ENCODE data around the gene C6orf141. TPM values are rescaled to one million over a fixed set of nuclear protein-coding genes. Genes with fewer than 3 reads are reported as not detected.

C6orf141 gene
- total RNA-seq (2021; ENCODE audit: unreplicated experiment) (31.6 TPM), Bru-seq, nascent RNA (percentile 98 among the genes with signal in this experiment), BruChase-seq, experiment 1, labeled RNA remaining after a 6-hour chase (percentile 88 among the genes with signal in this experiment), BruChase-seq, experiment 2, labeled RNA remaining after a 2-hour chase (percentile 97 among the genes with signal in this experiment)
- polyA plus RNA-seq (2012) = 4.8 and 7.9 TPM in 2 replicates
- long read RNA-seq, transcript C6orf141-205 (2 exons, 650 nt) = major isoform, 5 of 45 reads
- long read RNA-seq, partial matches to known transcripts = 8 of 45 reads
- long read RNA-seq, other reads (novel, unspliced or antisense) = 30 of 45 reads

DNA sequence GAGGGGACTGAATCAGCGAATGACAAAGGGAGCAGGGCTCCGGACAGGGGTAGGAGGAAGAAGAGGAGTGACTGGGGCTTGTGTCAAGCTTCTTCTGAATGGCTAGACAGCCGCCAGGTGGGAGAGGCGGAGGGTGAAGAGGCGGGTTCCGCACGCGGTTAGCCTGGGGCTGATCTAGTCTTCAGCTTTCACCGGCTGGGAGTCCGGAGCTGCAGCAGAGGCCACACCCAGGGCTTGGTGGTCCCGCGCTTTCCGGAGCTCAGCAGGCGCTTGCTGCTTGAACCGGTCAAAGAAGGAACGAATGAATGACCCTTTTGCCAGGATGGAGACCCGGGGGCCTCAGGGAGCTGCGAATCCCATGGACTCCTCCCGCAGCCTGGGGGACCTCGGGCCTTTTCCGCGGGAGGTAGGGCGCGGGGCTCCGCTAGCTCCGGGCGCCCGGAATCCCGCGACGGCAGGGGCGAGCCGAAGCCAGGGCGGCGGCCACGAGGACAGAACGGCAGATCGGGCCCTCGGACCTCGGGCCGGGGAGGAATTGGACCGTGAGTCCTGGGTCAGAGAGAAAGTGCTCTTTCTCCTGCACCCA, at the start of gene C6orf141:
Gene C6orf141 (plus strand): TSS at position 177 of the 586 bp plus-strand sequence. CDS start 125 bp downstream, at position 302.
- H3K36me3 ChIP-seq (ENCODE audit: control insufficient read depth in 1 of 2, insufficient read depth in 2 of 2, low read length in 2 of 2) = no peaks in the 10 kb centered on the region
- BruUV-seq (replicated peaks) = no TSS peak
- ATAC-seq (peak; percentile 88), DNase-seq (ENCODE audit: low read depth, low spot score) (peak; percentile 70)
- intact Hi-C loops (cut with micrococcal nuclease) = loop anchor here (1.0 kb wide), 1 partner anchor 9 kb away; no protein-coding TSS in a partner anchor
- CTCF ChIA-PET = interaction anchor here (1.0 to 2.6 kb wide), 4 partner anchors 9 to 72 kb away, joined by 3 to 21 read pairs (median 4); no protein-coding TSS in a partner anchor
- no peaks in the 10 kb centered on the region for H3K9me3 ChIP-seq (ENCODE audit: control insufficient read depth in 1 of 2, insufficient read depth in 1 of 2, low read depth in 1 of 2, low read length in 2 of 2)
- H4K20me1 ChIP-seq (ENCODE audit: insufficient read depth) = no peaks in the 10 kb centered on the region
- peak within 1 kb of the TSS; percentile 82 for H3K9ac ChIP-seq (ENCODE audit: low read length)
- H3K27ac ChIP-seq (ENCODE audit: low read depth, low read length) = peak within 1 kb of the TSS; percentile 81
- H3K9me2 ChIP-seq (ENCODE audit: insufficient read depth) = no peaks in the 10 kb centered on the region
- peak within 1 kb of the TSS; percentile 98 for H3K4me2 ChIP-seq (ENCODE audit: low read length)
- no peaks in the 10 kb centered on the region for H3K27me3 ChIP-seq (ENCODE audit: insufficient read depth, low read length)
- peak within 1 kb of the TSS; percentile 75 for H3K4me3 ChIP-seq (replicated peaks in 1 of 2; ENCODE audit: low read depth in 1 of 2, low read length in 2 of 2)
- RAD21 ChIA-PET (ENCODE audit: low non-redundant PET in 1 of 2, low total read pairs in 2 of 2, uncharacterized antibody in 2 of 2, unreplicated experiment in 2 of 2) = interaction anchor here (1.2 to 1.6 kb wide), 2 partner anchors 56 kb away, joined by 3 to 4 read pairs; no protein-coding TSS in a partner anchor
- H2AFZ ChIP-seq (ENCODE audit: low read depth, low read length, poor library complexity, severe bottlenecking) = peak within 1 kb of the TSS; percentile 92
- H3K79me2 ChIP-seq (ENCODE audit: insufficient read depth, low read length) = peaks cover 32% of the 10 kb centered on the region
- TF ChIP-seq, protein P1, sequence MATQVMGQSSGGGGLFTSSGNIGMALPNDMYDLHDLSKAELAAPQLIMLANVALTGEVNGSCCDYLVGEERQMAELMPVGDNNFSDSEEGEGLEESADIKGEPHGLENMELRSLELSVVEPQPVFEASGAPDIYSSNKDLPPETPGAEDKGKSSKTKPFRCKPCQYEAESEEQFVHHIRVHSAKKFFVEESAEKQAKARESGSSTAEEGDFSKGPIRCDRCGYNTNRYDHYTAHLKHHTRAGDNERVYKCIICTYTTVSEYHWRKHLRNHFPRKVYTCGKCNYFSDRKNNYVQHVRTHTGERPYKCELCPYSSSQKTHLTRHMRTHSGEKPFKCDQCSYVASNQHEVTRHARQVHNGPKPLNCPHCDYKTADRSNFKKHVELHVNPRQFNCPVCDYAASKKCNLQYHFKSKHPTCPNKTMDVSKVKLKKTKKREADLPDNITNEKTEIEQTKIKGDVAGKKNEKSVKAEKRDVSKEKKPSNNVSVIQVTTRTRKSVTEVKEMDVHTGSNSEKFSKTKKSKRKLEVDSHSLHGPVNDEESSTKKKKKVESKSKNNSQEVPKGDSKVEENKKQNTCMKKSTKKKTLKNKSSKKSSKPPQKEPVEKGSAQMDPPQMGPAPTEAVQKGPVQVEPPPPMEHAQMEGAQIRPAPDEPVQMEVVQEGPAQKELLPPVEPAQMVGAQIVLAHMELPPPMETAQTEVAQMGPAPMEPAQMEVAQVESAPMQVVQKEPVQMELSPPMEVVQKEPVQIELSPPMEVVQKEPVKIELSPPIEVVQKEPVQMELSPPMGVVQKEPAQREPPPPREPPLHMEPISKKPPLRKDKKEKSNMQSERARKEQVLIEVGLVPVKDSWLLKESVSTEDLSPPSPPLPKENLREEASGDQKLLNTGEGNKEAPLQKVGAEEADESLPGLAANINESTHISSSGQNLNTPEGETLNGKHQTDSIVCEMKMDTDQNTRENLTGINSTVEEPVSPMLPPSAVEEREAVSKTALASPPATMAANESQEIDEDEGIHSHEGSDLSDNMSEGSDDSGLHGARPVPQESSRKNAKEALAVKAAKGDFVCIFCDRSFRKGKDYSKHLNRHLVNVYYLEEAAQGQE (IDR thresholded peaks at IDR 0.05; ENCODE audit: low read depth) = no peak
- TF ChIP-seq, protein P2, sequence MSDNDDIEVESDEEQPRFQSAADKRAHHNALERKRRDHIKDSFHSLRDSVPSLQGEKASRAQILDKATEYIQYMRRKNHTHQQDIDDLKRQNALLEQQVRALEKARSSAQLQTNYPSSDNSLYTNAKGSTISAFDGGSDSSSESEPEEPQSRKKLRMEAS (IDR thresholded peaks at IDR 0.05) = peak; percentile 88
- TF ChIP-seq TCF7L2 (IDR thresholded peaks at IDR 0.05; ENCODE audit: borderline replicate concordance, extremely low read depth, insufficient read depth, insufficient read length) = no peak
- TF ChIP-seq POLR2AphosphoS5 (IDR thresholded peaks at IDR 0.05; ENCODE audit: low read depth, low read length) = peak; percentile 82
- peak; percentile 12; the same call in 1 of the 2 replicates for TF ChIP-seq ZFX (IDR thresholded peaks at IDR 0.05)
- POLR2A ChIA-PET = interaction anchor here (0.7 to 2.4 kb wide), 8 partner anchors 8 to 375 kb away, joined by 3 to 7 read pairs (median 5); no protein-coding TSS in a partner anchor
- H3K4me1 ChIP-seq (ENCODE audit: control insufficient read depth in 1 of 2, insufficient read depth in 2 of 2, low read length in 2 of 2) = peaks cover 43 to 64% of the 10 kb centered on the region in 2 experiments

All from HCT116 (cell line).